ENCODE measurements around the gene CEBPE. TPM values are rescaled to one million over a fixed set of nuclear protein-coding genes. Genes with fewer than 3 reads are reported as not detected.

Gene CEBPE
- total RNA-seq = not detected in 2 replicates

DNA sequence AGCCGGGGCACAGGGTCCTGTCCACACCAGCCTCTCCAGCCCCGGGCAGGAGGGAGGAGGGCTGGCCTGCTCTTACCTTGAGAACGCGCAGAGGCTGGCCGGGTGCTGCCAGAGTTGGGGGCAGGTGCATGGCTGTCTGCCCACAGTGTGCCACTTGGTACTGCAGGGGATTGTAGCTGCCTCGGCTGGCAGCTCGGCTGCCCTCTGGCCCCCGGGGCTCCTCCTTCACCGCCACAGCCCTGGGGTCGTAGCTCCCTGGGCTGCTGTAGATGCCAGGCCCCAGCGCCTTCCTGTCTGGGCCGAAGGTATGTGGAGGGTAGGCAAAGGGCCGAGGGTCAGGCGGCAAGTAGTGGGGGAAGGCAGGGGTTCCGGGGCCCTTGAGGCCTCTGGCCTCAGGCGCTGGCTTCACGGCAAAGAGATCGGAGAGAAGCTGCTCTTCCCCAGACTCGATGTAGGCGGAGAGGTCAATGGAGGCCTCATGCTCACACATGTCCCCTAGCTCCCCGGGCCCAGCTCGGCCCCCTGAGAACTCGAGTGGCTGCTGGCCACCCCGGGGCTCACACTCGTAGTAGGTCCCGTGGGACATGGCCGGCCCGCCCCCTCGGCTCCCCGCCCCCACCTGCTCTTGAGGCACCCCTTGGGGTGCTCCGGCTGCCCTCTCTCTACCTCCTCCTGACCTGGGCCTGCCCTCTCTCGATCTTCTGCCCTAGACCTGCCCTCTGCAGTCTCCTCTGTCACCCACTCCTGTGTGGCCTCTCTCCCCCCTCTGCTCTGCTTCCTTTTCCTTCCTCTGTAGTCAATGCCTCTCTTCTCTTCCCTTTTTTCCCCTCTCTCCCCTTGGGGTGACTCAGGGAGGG, at the start of gene CEBPE:
TSS of gene CEBPE (minus strand) at position 750 of the 857 bp plus-strand sequence. CDS start at position 586, 164 bp downstream.

GRCh38 chr14:23104591-23105347, 14.3 kb downstream of the CEBPE start, which contains the start of gene CIROP:
Gene CIROP (minus strand): TSS chr14:23104989. CDS start chr14:23104920, 69 bp downstream.

DNA sequence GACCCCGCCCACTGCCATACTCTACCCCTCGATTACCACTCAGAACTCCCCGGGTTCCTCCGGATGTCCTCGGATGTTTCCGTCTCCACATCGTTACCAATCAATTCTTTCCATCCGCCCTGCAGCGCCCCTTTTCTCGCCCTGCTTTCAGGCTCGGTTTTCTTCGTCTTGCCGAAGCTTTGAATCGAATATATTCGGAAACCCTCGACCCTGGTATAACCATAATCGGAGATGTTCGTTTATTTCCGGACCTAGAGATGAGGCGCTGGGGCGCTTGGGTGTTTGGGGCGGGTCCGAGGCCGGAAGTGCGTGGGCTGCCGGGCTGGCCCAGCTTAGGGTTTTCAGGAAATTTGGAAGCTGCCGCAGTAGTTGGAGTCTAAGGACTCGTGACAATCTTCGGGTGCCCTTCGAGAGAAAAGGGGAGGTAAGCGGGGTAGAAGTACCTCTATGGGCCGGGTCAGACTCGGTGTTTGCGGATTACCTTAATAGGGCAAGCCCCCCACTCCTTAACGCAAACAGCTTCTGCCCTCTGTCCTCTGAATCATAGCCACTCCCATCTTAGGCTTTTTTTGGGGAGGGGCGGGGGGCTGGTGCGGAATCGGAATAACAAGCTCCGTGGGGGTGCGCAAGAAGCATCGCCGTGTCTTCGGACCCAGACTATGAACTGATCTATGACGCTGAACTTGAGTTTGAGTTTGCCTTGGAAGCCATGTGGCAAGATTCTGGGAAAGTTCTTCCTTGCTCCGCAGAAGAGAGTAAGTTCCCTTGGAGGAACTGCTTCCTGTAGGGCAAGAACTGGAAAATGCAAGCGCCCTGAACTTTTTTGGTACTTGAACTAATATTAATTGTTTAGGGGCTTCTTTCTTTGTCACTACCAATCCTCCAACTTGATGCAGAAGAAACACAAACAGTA, 23.6 kb downstream of the CEBPE start, which contains the start of gene C14orf119:
TSS of gene C14orf119 (plus strand) at position 310 of the 913 bp plus-strand sequence. CDS start 2,154 bp downstream, outside the sequence.

DNA sequence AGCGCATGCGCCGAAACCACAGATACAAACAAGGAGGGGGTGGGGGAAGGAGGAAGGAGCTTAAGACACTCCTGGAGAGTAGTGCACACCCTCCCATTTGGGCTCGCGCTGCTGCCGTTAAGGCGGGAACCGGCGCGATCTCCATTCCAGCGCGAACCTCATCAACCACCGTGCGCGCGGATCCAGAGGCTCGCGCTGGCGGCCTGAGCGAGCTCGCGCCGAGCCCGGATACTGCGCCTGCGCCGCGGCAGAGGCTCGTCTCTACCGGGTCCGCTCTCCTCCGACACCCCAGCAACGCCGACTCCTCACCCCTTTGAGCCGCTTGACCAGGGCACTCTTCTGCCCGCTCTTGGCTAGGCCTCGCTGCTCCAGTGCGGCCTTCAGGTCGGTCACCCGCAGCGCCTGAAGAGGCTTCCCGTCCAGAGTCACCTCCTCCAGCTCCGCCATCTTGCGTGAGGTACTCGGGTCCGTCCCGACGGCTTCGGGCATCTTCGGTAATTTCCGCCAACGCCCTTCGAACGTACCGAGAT, 24.3 kb downstream of the CEBPE start, which contains the start of gene ACIN1:
TSS of gene ACIN1 (minus strand) at position 471 of the 530 bp plus-strand sequence. CDS start at position 447, 24 bp downstream.

Other genes with a start within 250 kb of the CEBPE start
- 87.8 and 169 TPM in 2 replicates for gene LRP10, start 247.5 kb downstream of the CEBPE start, total RNA-seq
- gene REM2, start 236.0 kb downstream of the CEBPE start, total RNA-seq = 0.17 and 0.29 TPM in 2 replicates
- gene RBM23, start 200.1 kb downstream of the CEBPE start, total RNA-seq = 61.5 and 79.3 TPM in 2 replicates
- 54.0 and 55.4 TPM in 2 replicates for gene PRMT5, start 189.9 kb downstream of the CEBPE start, total RNA-seq
- 39.9 and 64.4 TPM in 2 replicates for gene HAUS4, start 162.2 kb downstream of the CEBPE start, total RNA-seq
- 17.0 and 47.6 TPM in 2 replicates for gene AJUBA, start 136.7 kb downstream of the CEBPE start, total RNA-seq
- gene C14orf93, start 109.1 kb downstream of the CEBPE start, total RNA-seq = 9.5 and 17.7 TPM in 2 replicates
- gene PSMB5, start 84.4 kb downstream of the CEBPE start, total RNA-seq = 189 and 240 TPM in 2 replicates
- under 0.01 TPM in 1 of 2 replicates, not detected in the other for gene PSMB11, start 77.0 kb downstream of the CEBPE start, total RNA-seq
- 4.7 and 13.6 TPM in 2 replicates for gene CDH24, start 61.7 kb downstream of the CEBPE start, total RNA-seq
- 84.0 and 90.5 TPM in 2 replicates for gene ACIN1, start 24.1 kb downstream of the CEBPE start, total RNA-seq
- 67.8 and 72.4 TPM in 2 replicates for gene C14orf119, start 23.8 kb downstream of the CEBPE start, total RNA-seq
- 1.7 TPM in 2 replicates for gene CIROP, start 14.3 kb downstream of the CEBPE start, total RNA-seq
- gene SLC7A8, start 64.4 kb upstream of the CEBPE start, total RNA-seq = 14.7 and 24.8 TPM in 2 replicates
- not detected in 2 replicates for gene RNF212B, start 118.7 kb upstream of the CEBPE start, total RNA-seq
- gene HOMEZ, start 166.9 kb upstream of the CEBPE start, total RNA-seq = 4.2 and 8.6 TPM in 2 replicates
- gene PPP1R3E, start 183.6 kb upstream of the CEBPE start, total RNA-seq = 5.3 and 5.5 TPM in 2 replicates
- gene BCL2L2, start 187.6 kb upstream of the CEBPE start, total RNA-seq = 20.7 and 21.0 TPM in 2 replicates
- gene PABPN1, start 202.2 kb upstream of the CEBPE start, total RNA-seq = 76.5 and 86.2 TPM in 2 replicates
- gene SLC22A17, start 233.6 kb upstream of the CEBPE start, total RNA-seq = 7.4 and 28.0 TPM in 2 replicates
- 1.7 and 4.8 TPM in 2 replicates for gene EFS, start 245.9 kb upstream of the CEBPE start, total RNA-seq